Lower leg skin (tissue), 3 donors: ENCODE results near the gene LRRC47.

Experiments used
- CTCF ChIP-seq, 3 donors: fragments of 450-650 bp; IDR thresholded peaks; one replicate each; pipeline ENCODE4 v1.5.1; 2016; ENCODE audit warnings: antibody characterized with exemption in 3 of 3, mild to moderate bottlenecking in 3 of 3, moderate library complexity in 2 of 3
- POLR2A ChIP-seq, 2 donors: fragments of 450-650 bp; IDR thresholded peaks; one replicate each; pipeline ENCODE4 v1.6.1; 2016 to 2017; ENCODE audit warnings: antibody characterized with exemption in 2 of 2, mild to moderate bottlenecking in 1 of 2, moderate library complexity in 1 of 2

- TF ChIP-seq CTCF (IDR thresholded peaks at IDR 0.05): no peak
- TF ChIP-seq POLR2A (IDR thresholded peaks at IDR 0.05): no peak
These were observed at the start of gene LRRC47 for GRCh38 chr1:3796215-3797061.
